ENCODE results near the gene PTCHD1. TPM values are rescaled to one million over a fixed set of nuclear protein-coding genes. Genes with fewer than 3 reads are reported as not detected.

The PTCHD1 gene
- total RNA-seq, 2 experiments from 2014 or later = not detected

- CTCF ChIA-PET = no interaction called here
- Mint-ChIP-seq H3K9me3 (ENCODE audit: insufficient read depth) (no peaks in the 10 kb centered on the region), H3K4me3 (peak overlapping the region; percentile 18), H3K4me1 (ENCODE audit: low read depth) (peaks cover 6% of the 10 kb centered on the region), H3K36me3 (ENCODE audit: low read depth) (no peaks in the 10 kb centered on the region), H3K27ac (no peak overlapping the region), H3K27me3 (ENCODE audit: low read depth) (peaks cover 48% of the 10 kb centered on the region)
- DNase-seq (no peak), ATAC-seq (no peak)
- POLR2A ChIA-PET = no interaction called here
Observed at GRCh38 chrX:23332101-23332887, 2.4 kb upstream of the PTCHD1 start.

- peaks cover 6% of the 10 kb centered on the region for H3K4me1 Mint-ChIP-seq (ENCODE audit: low read depth)
- CTCF ChIA-PET = no interaction called here
- peak overlapping the region; percentile 22 for H3K4me3 Mint-ChIP-seq
- peaks cover 50% of the 10 kb centered on the region for H3K27me3 Mint-ChIP-seq (ENCODE audit: low read depth)
- H3K27ac Mint-ChIP-seq = no peak overlapping the region
- no peak for ATAC-seq
- H3K36me3 Mint-ChIP-seq (ENCODE audit: low read depth) = no peaks in the 10 kb centered on the region
- H3K9me3 Mint-ChIP-seq (ENCODE audit: insufficient read depth) = no peaks in the 10 kb centered on the region
- POLR2A ChIA-PET = no interaction called here
- DNase-seq = no peak
Observed at GRCh38 chrX:23332888-23333821, 1.5 kb upstream of the PTCHD1 start.

- POLR2A ChIA-PET = no interaction called here
- Mint-ChIP-seq H3K9me3 (ENCODE audit: insufficient read depth) (no peaks in the 10 kb centered on the region), H3K4me1 (ENCODE audit: low read depth) (peaks cover 6% of the 10 kb centered on the region), H3K27ac (no peak overlapping the region), H3K4me3 (no peak overlapping the region), H3K27me3 (ENCODE audit: low read depth) (peaks cover 50% of the 10 kb centered on the region), H3K36me3 (ENCODE audit: low read depth) (no peaks in the 10 kb centered on the region)
- CTCF ChIA-PET = no interaction called here
- DNase-seq (no peak), ATAC-seq (no peak)
Observed at GRCh38 chrX:23333842-23334520, 668 bp upstream of the PTCHD1 start.

- Mint-ChIP-seq H3K4me1 (ENCODE audit: low read depth) (peaks cover 6% of the 10 kb centered on the region), H3K4me3 (no peak overlapping the region), H3K9me3 (ENCODE audit: insufficient read depth) (no peaks in the 10 kb centered on the region), H3K27ac (no peak overlapping the region), H3K36me3 (ENCODE audit: low read depth) (no peaks in the 10 kb centered on the region), H3K27me3 (ENCODE audit: low read depth) (peaks cover 50% of the 10 kb centered on the region)
- DNase-seq (no peak), ATAC-seq (no peak)
- POLR2A ChIA-PET = interaction anchor here (0.5 kb wide), 1 partner anchor 749 kb away, joined by 3 read pairs; no protein-coding TSS in a partner anchor
- CTCF ChIA-PET = no interaction called here
Observed at GRCh38 chrX:23334521-23334847, 165 bp upstream of the PTCHD1 start.

GRCh38 chrX:23338334-23338733 is 3.7 kb downstream of the PTCHD1 start:
- H3K4me3 Mint-ChIP-seq = no peak overlapping the region
- H3K27ac Mint-ChIP-seq = no peak overlapping the region
- H3K27me3 Mint-ChIP-seq (ENCODE audit: low read depth) = peaks cover 31% of the 10 kb centered on the region
- H3K4me1 Mint-ChIP-seq (ENCODE audit: low read depth) = peaks cover 2% of the 10 kb centered on the region
- ATAC-seq (no peak), DNase-seq (no peak)
- H3K9me3 Mint-ChIP-seq (ENCODE audit: insufficient read depth) = no peaks in the 10 kb centered on the region
- CTCF ChIA-PET = no interaction called here
- POLR2A ChIA-PET = no interaction called here
- no peaks in the 10 kb centered on the region for H3K36me3 Mint-ChIP-seq (ENCODE audit: low read depth)

GRCh38 chrX:23341452-23341851 is 6.8 kb downstream of the PTCHD1 start:
- CTCF ChIA-PET = no interaction called here
- ATAC-seq = no peak

GRCh38 chrX:23344238-23344903 is 9.7 kb downstream of the PTCHD1 start:
- no peak overlapping the region for H3K27ac Mint-ChIP-seq
- H3K9me3 Mint-ChIP-seq (ENCODE audit: insufficient read depth) = no peaks in the 10 kb centered on the region
- H3K4me1 Mint-ChIP-seq (ENCODE audit: low read depth) = no peaks in the 10 kb centered on the region

More at GRCh38 chrX:23341452-23341851, 6.8 kb downstream of the PTCHD1 start:
- peaks cover 11% of the 10 kb centered on the region for H3K27me3 Mint-ChIP-seq (ENCODE audit: low read depth)
- no peak overlapping the region for H3K27ac Mint-ChIP-seq
- no peaks in the 10 kb centered on the region for H3K4me1 Mint-ChIP-seq (ENCODE audit: low read depth)
- no peaks in the 10 kb centered on the region for H3K9me3 Mint-ChIP-seq (ENCODE audit: insufficient read depth)
- H3K36me3 Mint-ChIP-seq (ENCODE audit: low read depth) = no peaks in the 10 kb centered on the region
- no peak overlapping the region for H3K4me3 Mint-ChIP-seq
- no peak for DNase-seq
- POLR2A ChIA-PET = no interaction called here

GRCh38 chrX:23344904-23345271 is 10.2 kb downstream of the PTCHD1 start:
- H3K4me3 Mint-ChIP-seq = no peak overlapping the region
- DNase-seq = no peak
- CTCF ChIA-PET = no interaction called here

More at GRCh38 chrX:23344238-23344903, 9.7 kb downstream of the PTCHD1 start:
- DNase-seq (no peak), ATAC-seq (no peak)
- Mint-ChIP-seq H3K27me3 (ENCODE audit: low read depth) (peaks cover 3% of the 10 kb centered on the region), H3K4me3 (no peak overlapping the region), H3K36me3 (ENCODE audit: low read depth) (no peaks in the 10 kb centered on the region)
- CTCF ChIA-PET = no interaction called here
- POLR2A ChIA-PET = no interaction called here

DNA sequence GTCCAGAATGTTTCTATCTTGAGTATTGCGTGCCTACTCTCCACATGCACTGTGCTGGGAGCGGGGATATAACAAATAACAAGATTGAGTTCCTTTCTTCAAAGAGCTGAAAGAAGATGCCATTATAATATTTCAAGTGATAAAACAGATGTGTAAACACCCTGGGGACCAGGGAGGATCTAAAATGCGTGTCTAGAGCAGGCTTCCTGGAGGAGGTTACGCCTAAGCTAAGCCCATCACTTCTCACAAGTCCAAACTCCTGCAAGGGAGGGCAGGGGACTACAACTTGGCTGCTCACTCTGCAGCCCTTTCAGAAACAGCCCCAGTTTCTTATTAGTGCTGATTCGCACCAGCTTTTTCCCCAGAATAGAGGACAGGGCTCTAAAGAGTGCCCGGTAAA is 21.5 kb downstream of the PTCHD1 start:
- POLR2A ChIA-PET = no interaction called here
- Mint-ChIP-seq H3K9me3 (ENCODE audit: insufficient read depth) (no peaks in the 10 kb centered on the region), H3K36me3 (ENCODE audit: low read depth) (no peaks in the 10 kb centered on the region), H3K4me3 (no peak overlapping the region), H3K27me3 (ENCODE audit: low read depth) (no peaks in the 10 kb centered on the region), H3K27ac (no peak overlapping the region), H3K4me1 (ENCODE audit: low read depth) (no peaks in the 10 kb centered on the region)
- CTCF ChIA-PET = no interaction called here
- no peak for ATAC-seq
- no peak for DNase-seq

More at GRCh38 chrX:23344904-23345271, 10.2 kb downstream of the PTCHD1 start:
- Mint-ChIP-seq H3K36me3 (ENCODE audit: low read depth) (no peaks in the 10 kb centered on the region), H3K27me3 (ENCODE audit: low read depth) (peaks cover 3% of the 10 kb centered on the region), H3K9me3 (ENCODE audit: insufficient read depth) (no peaks in the 10 kb centered on the region), H3K4me1 (ENCODE audit: low read depth) (no peaks in the 10 kb centered on the region), H3K27ac (no peak overlapping the region)
- ATAC-seq = no peak
- POLR2A ChIA-PET = no interaction called here

DNA sequence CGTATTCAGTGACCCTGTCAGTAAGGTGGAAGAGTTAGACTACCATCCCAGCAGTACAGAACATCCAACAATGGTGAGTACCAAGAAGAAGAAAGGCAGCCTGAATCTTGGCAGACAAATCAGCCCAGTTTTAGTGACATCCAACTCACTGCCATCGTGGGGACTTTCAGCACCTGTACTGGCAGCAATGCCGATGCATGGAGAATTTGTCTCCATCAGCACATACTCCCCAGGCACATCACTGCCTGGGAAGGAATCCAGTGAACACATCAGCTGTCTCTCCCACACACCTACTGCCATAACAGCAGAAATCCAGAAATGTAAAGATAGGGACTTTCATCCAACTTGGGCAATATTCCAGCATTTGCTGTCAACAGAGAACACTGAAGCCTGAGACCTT is 29.8 kb downstream of the PTCHD1 start:
- Mint-ChIP-seq H3K4me3 (no peak overlapping the region), H3K9me3 (ENCODE audit: insufficient read depth) (no peaks in the 10 kb centered on the region)
- ATAC-seq = no peak

GRCh38 chrX:23365541-23365940 is 30.9 kb downstream of the PTCHD1 start:
- Mint-ChIP-seq H3K9me3 (ENCODE audit: insufficient read depth) (no peaks in the 10 kb centered on the region), H3K27ac (no peak overlapping the region), H3K4me1 (ENCODE audit: low read depth) (no peaks in the 10 kb centered on the region), H3K36me3 (ENCODE audit: low read depth) (no peaks in the 10 kb centered on the region), H3K27me3 (ENCODE audit: low read depth) (peaks cover 3% of the 10 kb centered on the region), H3K4me3 (no peak overlapping the region)
- DNase-seq = no peak
- POLR2A ChIA-PET = no interaction called here
- CTCF ChIA-PET = no interaction called here
- no peak for ATAC-seq

More for the DNA sequence above, 29.8 kb downstream of the PTCHD1 start:
- ChIA-PET CTCF (no interaction called here), POLR2A (no interaction called here)
- no peak for DNase-seq
- Mint-ChIP-seq H3K27ac (no peak overlapping the region), H3K4me1 (ENCODE audit: low read depth) (no peaks in the 10 kb centered on the region), H3K36me3 (ENCODE audit: low read depth) (no peaks in the 10 kb centered on the region), H3K27me3 (ENCODE audit: low read depth) (peaks cover 3% of the 10 kb centered on the region)

Measured in activated CD8-positive, alpha-beta T cell treated with anti-CD3 and anti-CD28 coated beads, Interleukin-2, amount 10 ng/mL, durations not matched to agents 7 days and 5 days (primary cell).